Neuronal stem cell (in vitro differentiated cells): ENCODE measurements around the gene STK26.
"Not testable (repeated sequence)": the region's sequence is repeated elsewhere in the genome, so short reads cannot be mapped to it uniquely, and the experiment has no call there.

Source experiments
- DNase-seq: peaks from one replicate; pipeline ENCODE4 v3.0.0-alpha.2; 2013; ENCODE audit warnings: low spot score
- H2AFZ ChIP-seq: one replicate; pipeline ENCODE4 v1.6.1; 2013; ENCODE audit warnings: mild to moderate bottlenecking, low read length, inconsistent platforms
- H2AK5ac ChIP-seq: 2 replicates; pipeline ENCODE4 v1.6.1; 2013; ENCODE audit warnings: low read depth, mild to moderate bottlenecking, inconsistent platforms, low read length, moderate library complexity, mixed read lengths
- H2BK120ac ChIP-seq: 2 replicates; pipeline ENCODE4 v1.6.1; 2013; ENCODE audit warnings: low read depth, mild to moderate bottlenecking, inconsistent platforms, low read length, moderate library complexity, mixed read lengths
- H2BK12ac ChIP-seq: one replicate; pipeline ENCODE4 v1.6.1; 2013; ENCODE audit warnings: low read length, inconsistent platforms
- H2BK15ac ChIP-seq: 2 replicates; pipeline ENCODE4 v1.6.1; 2013; ENCODE audit warnings: mild to moderate bottlenecking, low read length, inconsistent platforms, mixed read lengths
- H2BK5ac ChIP-seq: one replicate; pipeline ENCODE4 v1.6.1; 2013; ENCODE audit warnings: inconsistent platforms, mild to moderate bottlenecking, low read length, moderate library complexity
- H3K14ac ChIP-seq: one replicate; pipeline ENCODE4 v1.6.1; 2013; ENCODE audit warnings: low read length, inconsistent platforms
- H3K18ac ChIP-seq: 2 replicates; pipeline ENCODE4 v1.6.1; 2013; ENCODE audit warnings: low read length, inconsistent platforms
- H3K23ac ChIP-seq: 2 replicates; pipeline ENCODE4 v1.6.1; 2013; ENCODE audit warnings: low read depth, mild to moderate bottlenecking, mixed read lengths, low read length, inconsistent platforms; ENCODE audit not compliant: poor library complexity
- H3K27ac ChIP-seq: replicated peaks from 3 replicates; pipeline ENCODE4 v1.5.1; 2013; ENCODE audit warnings: low read length, inconsistent platforms
- H3K27me3 ChIP-seq, 3 experiments: 2 replicates each; pipeline ENCODE4 v1.6.1; 2013; ENCODE audit warnings: low read length in 3 of 3, mild to moderate bottlenecking in 2 of 3, inconsistent platforms in 1 of 3, low read depth in 1 of 3, mixed read lengths in 1 of 3, moderate library complexity in 1 of 3; ENCODE audit not compliant: control insufficient read depth in 3 of 3, insufficient read depth in 3 of 3
- H3K36me3 ChIP-seq, 2 donors: replicated peaks in 1 of 2; 2 replicates each; pipeline ENCODE4 v1.6.1; 2013; ENCODE audit warnings: low read length in 2 of 2; ENCODE audit not compliant: control insufficient read depth in 2 of 2, insufficient read depth in 2 of 2
- H3K4ac ChIP-seq: 2 replicates; pipeline ENCODE4 v1.6.1; 2013; ENCODE audit warnings: inconsistent platforms, mild to moderate bottlenecking, low read length, moderate library complexity
- H3K4me1 ChIP-seq, 2 donors: 1 replicate in 1 of 2; 2 replicates in 1 of 2; pipeline ENCODE4 v1.6.1; 2013; ENCODE audit warnings: low read length in 2 of 2, low read depth in 1 of 2; ENCODE audit not compliant: control insufficient read depth in 2 of 2, insufficient read depth in 1 of 2
- H3K4me2 ChIP-seq: one replicate; pipeline ENCODE4 v1.6.1; 2013; ENCODE audit warnings: mild to moderate bottlenecking, low read length, inconsistent platforms; ENCODE audit not compliant: insufficient read depth, poor library complexity, severe bottlenecking
- H3K4me3 ChIP-seq, 2 donors: 2 replicates each; pipeline ENCODE4 v1.5.1; 2013; ENCODE audit warnings: low read length in 2 of 2, mild to moderate bottlenecking in 2 of 2, inconsistent platforms in 1 of 2, moderate library complexity in 1 of 2
- H3K79me1 ChIP-seq: one replicate; pipeline ENCODE4 v1.6.1; 2013; ENCODE audit warnings: low read depth, mild to moderate bottlenecking, inconsistent platforms, low read length, moderate library complexity
- H3K9ac ChIP-seq: one replicate; pipeline ENCODE4 v1.6.1; 2013; ENCODE audit warnings: mild to moderate bottlenecking, low read depth, low read length, inconsistent platforms; ENCODE audit not compliant: poor library complexity
- H3K9me3 ChIP-seq, 2 donors: replicated peaks in 1 of 2; 2 replicates each; pipeline versions ENCODE3 to v1.6.1; 2013; ENCODE audit warnings: low read length in 2 of 2, mild to moderate bottlenecking in 2 of 2, inconsistent platforms in 1 of 2, low read depth in 1 of 2, mixed read lengths in 1 of 2, moderate library complexity in 1 of 2; ENCODE audit not compliant: control insufficient read depth in 2 of 2, insufficient read depth in 1 of 2
- H4K8ac ChIP-seq: one replicate; pipeline ENCODE4 v1.6.1; 2013; ENCODE audit warnings: low read depth, mild to moderate bottlenecking, inconsistent platforms, low read length, moderate library complexity
- H4K91ac ChIP-seq: one replicate; pipeline ENCODE4 v1.6.1; 2013; ENCODE audit warnings: low read length, low read depth, mild to moderate bottlenecking, inconsistent platforms; ENCODE audit not compliant: poor library complexity
- WGBS, 2 donors: extraction: QIAGEN DNeasy Blood & Tissue Kit; methylation state at CpG; one replicate each; pipeline ENCODE4 v1.1.7; 2013; ENCODE audit warnings: missing lambda C conversion rate in 2 of 2, mixed read lengths in 1 of 2; ENCODE audit not compliant: insufficient read length in 2 of 2, insufficient replicate concordance in 1 of 2; ENCODE audit errors: extremely low coverage in 2 of 2; 5-methylcytosine and 5-hydroxymethylcytosine counted together

Gene STK26

DNA sequence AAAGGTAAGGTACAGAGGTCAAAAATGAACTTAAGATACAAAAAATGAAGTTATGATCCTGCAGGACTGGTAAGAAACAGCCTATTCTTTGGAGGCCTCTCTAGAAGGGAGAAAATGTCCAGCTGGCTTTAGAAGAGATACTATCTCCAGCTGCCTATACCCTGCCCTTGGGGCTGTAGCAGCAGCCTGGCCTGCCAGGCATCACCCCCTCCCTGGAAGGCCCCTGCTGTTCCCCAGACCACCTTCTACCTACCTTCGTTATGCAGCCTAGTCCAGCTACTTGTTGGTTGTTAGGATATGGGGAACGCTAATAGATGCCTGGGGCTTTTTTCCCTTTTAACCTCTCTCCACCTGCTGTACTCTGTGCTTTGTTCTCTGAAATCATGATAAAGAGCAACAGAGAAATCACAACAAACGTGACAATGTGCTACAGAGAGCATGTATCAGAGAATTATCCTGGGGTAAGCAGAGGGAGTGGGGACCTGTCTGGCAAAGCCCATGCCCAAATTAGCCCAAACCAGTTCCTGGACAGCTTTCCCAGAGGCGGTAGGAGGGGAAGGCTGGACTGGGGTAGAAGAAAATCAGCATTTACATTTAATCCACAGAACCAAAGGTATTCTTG, 70.2 kb downstream of the STK26 start:
- Histone ChIP-seq H3K18ac (no peak overlapping the region), H2BK15ac (no peak overlapping the region), H2BK12ac (no peak overlapping the region), H3K4me2 (no peak overlapping the region), H3K9me3 (no peaks in the 10 kb centered on the region), H3K4me1 (no peaks in the 10 kb centered on the region), H2BK120ac (no peak overlapping the region), H3K27ac (no peak overlapping the region), H3K36me3 (no peaks in the 10 kb centered on the region), H2AFZ (no peak overlapping the region), H3K4me3 (no peak overlapping the region), H2BK5ac (no peak overlapping the region), H4K91ac (no peak overlapping the region), H3K27me3 (peaks cover 0 to 47% (median 0%) of the 10 kb centered on the region in 3 experiments), H3K4ac (no peak overlapping the region), H3K9ac (no peak overlapping the region), H4K8ac (no peak overlapping the region), H2AK5ac (no peak overlapping the region), H3K79me1 (no peaks in the 10 kb centered on the region), H3K14ac (no peak overlapping the region), H3K23ac (no peak overlapping the region)
- DNase-seq: no peak
- WGBS, 2 donors: no CpG with 5 or more reads among the region's 4 CpGs

DNA sequence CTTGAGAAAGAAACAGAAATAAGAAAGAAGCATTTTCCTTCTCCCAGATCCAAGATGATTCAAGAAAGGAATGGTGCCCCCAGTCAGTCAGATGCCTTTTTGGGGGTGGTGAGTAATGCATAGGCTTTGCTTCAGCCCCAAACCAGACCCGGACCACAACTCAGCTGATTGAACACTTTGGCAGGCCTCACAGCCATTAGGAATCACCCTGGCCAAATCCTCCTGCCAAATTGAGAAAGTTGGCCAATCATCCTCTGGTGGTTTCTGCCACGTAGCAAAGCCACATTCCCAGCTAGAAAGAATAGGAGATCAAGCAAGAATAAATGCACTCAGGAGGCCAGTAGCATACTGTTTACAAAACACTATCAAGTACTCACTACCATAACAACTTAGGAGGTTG, 71.1 kb downstream of the STK26 start:
- no peak overlapping the region for H2AK5ac ChIP-seq
- H3K4me3 ChIP-seq: no peak overlapping the region
- H4K8ac ChIP-seq: no peak overlapping the region
- no peak overlapping the region for H3K9ac ChIP-seq
- H3K4me1 ChIP-seq: no peaks in the 10 kb centered on the region
- H3K4me2 ChIP-seq: no peak overlapping the region
- H3K23ac ChIP-seq: no peak overlapping the region
- H2BK15ac ChIP-seq: no peak overlapping the region
- H3K27me3 ChIP-seq: peaks cover 0 to 51% (median 0%) of the 10 kb centered on the region in 3 experiments
- no peaks in the 10 kb centered on the region for H3K9me3 ChIP-seq
- H3K36me3 ChIP-seq: no peaks in the 10 kb centered on the region
- H3K27ac ChIP-seq: no peak overlapping the region
- no peak overlapping the region for H3K14ac ChIP-seq
- H2BK12ac ChIP-seq: no peak overlapping the region
- no CpG with 5 or more reads among the region's 2 CpGs for WGBS, 2 donors
- no peak for DNase-seq
- no peak overlapping the region for H2BK120ac ChIP-seq
- no peak overlapping the region for H3K18ac ChIP-seq
- H3K4ac ChIP-seq: no peak overlapping the region
- H2AFZ ChIP-seq: no peak overlapping the region
- no peak overlapping the region for H2BK5ac ChIP-seq
- H3K79me1 ChIP-seq: no peaks in the 10 kb centered on the region
- no peak overlapping the region for H4K91ac ChIP-seq

DNA sequence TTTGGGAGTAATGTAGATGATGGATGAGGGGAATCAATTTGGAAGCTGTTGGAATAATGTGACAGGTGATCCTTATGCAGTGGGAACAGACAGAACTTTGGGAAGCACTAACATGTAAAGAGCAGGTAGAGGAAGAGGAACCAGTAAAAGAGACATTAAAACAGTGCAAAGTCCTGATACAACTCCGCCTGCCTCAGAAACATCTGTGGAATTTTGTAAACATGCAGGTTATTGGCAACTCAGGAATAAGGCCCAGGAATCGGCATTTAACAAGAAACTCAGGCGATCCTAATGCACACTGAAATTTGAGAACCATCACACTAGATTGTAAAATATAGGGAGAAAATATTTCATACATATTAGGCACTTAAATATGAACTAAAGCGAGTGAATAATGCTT, 75.6 kb downstream of the STK26 start:
- H2BK15ac ChIP-seq, H2BK12ac ChIP-seq, H3K9ac ChIP-seq, H3K27ac ChIP-seq, H3K23ac ChIP-seq, H4K91ac ChIP-seq, H3K4me2 ChIP-seq, DNase-seq, H3K4ac ChIP-seq, H3K4me1 ChIP-seq, H2AFZ ChIP-seq, H2BK5ac ChIP-seq, H4K8ac ChIP-seq, H3K36me3 ChIP-seq, H2BK120ac ChIP-seq, H2AK5ac ChIP-seq, H3K9me3 ChIP-seq, H3K4me3 ChIP-seq, H3K14ac ChIP-seq, H3K18ac ChIP-seq, H3K79me1 ChIP-seq: not testable (repeated sequence)
- H3K27me3 ChIP-seq: peaks cover 0 to 56% (median 0%) of the 10 kb centered on the region in 3 experiments
- no CpG with 5 or more reads among the region's 4 CpGs for WGBS, 2 donors

DNA sequence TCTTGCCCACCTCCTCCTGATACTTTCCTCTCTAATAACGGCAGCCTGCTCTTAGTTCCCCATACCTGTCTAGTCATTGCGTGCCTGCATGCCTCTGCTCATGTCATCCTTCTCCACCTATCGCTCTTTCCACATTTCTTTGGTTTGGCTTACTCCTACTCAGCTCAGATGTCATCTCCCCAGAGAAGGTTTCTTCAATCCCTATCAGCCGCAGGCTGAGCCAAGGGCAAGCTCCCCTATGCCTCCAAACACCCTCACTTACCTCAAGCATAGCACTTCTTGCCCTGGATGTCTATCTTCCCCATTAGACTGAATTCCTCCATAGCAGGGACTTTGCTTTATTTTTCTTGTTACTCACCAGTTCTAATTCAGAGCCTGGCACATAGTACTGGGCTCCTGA, 78.1 kb downstream of the STK26 start:
- Histone ChIP-seq H3K14ac (no peak overlapping the region), H3K4me1 (no peaks in the 10 kb centered on the region), H2AK5ac (no peak overlapping the region), H3K79me1 (no peaks in the 10 kb centered on the region), H2BK5ac (no peak overlapping the region), H3K27ac (no peak overlapping the region), H3K4me3 (no peak overlapping the region), H3K4ac (no peak overlapping the region), H4K8ac (no peak overlapping the region), H3K4me2 (no peak overlapping the region), H2AFZ (no peak overlapping the region), H3K18ac (no peak overlapping the region), H3K23ac (no peak overlapping the region), H3K9me3 (no peaks in the 10 kb centered on the region), H3K9ac (no peak overlapping the region), H3K36me3 (no peaks in the 10 kb centered on the region), H3K27me3 (peaks cover 0 to 40% (median 0%) of the 10 kb centered on the region in 3 experiments), H2BK12ac (no peak overlapping the region), H2BK120ac (no peak overlapping the region), H4K91ac (no peak overlapping the region), H2BK15ac (no peak overlapping the region)
- WGBS, 2 donors: no CpG with 5 or more reads among the region's 4 CpGs
- DNase-seq: no peak
